ENCODE measurements around the gene MME.

Gene MME

GRCh38 chr3:155190691-155191090 lies 110.6 kb downstream of the MME start:
- TF ChIP-seq CTCF (IDR thresholded peaks at IDR 0.05; ENCODE audit: low read depth, low read length): no peak
- DNase-seq (ENCODE audit: extremely low read depth, low read depth): no peak

- no peak for DNase-seq (ENCODE audit: extremely low read depth, low read depth)
- no peak for TF ChIP-seq CTCF (IDR thresholded peaks at IDR 0.05; ENCODE audit: low read depth, low read length)
These were observed 113.0 kb downstream of the MME start for GRCh38 chr3:155192957-155193746.

- no peak for TF ChIP-seq CTCF (IDR thresholded peaks at IDR 0.05; ENCODE audit: low read depth, low read length)
- no peak for DNase-seq (ENCODE audit: extremely low read depth, low read depth)
These were observed 113.7 kb downstream of the MME start for GRCh38 chr3:155193868-155194267.

GRCh38 chr3:155194973-155195957 lies 115.1 kb downstream of the MME start:
- DNase-seq (ENCODE audit: extremely low read depth, low read depth): no peak

GRCh38 chr3:155196131-155197021 lies 116.3 kb downstream of the MME start:
- no peak for DNase-seq (ENCODE audit: extremely low read depth, low read depth)

More at GRCh38 chr3:155194973-155195957, 115.1 kb downstream of the MME start:
- TF ChIP-seq CTCF (IDR thresholded peaks at IDR 0.05; ENCODE audit: low read depth, low read length): no peak

GRCh38 chr3:155197786-155198185 lies 117.7 kb downstream of the MME start:
- DNase-seq (ENCODE audit: extremely low read depth, low read depth): no peak
- no peak for TF ChIP-seq CTCF (IDR thresholded peaks at IDR 0.05; ENCODE audit: low read depth, low read length)

More at GRCh38 chr3:155196131-155197021, 116.3 kb downstream of the MME start:
- TF ChIP-seq CTCF (IDR thresholded peaks at IDR 0.05; ENCODE audit: low read depth, low read length): no peak

All from AG09319 (cell line).